Breast epithelium (tissue), 3 donors: ENCODE results near the gene IKZF5.
A peak's percentile ranks its signal among the peaks of the same experiment; 100 is the strongest.

Source experiments
- POLR2A ChIP-seq: fragments of 450-650 bp; IDR thresholded peaks from one replicate; pipeline ENCODE4 v1.6.1; 2016; ENCODE audit warnings: antibody characterized with exemption, mild to moderate bottlenecking, moderate library complexity
- POLR2AphosphoS5 ChIP-seq, 3 donors: sonication (generic); formaldehyde crosslinking; IDR thresholded peaks; one replicate each; pipeline ENCODE4 v1.6.1; 2017; ENCODE audit warnings: antibody characterized with exemption in 3 of 3

- TF ChIP-seq POLR2AphosphoS5 (IDR thresholded peaks at IDR 0.05), result peak; percentile 81 to 92 (median 85)
- TF ChIP-seq POLR2A, result no peak
Measured at GRCh38 chr10:122980209-122981065, 28.2 kb downstream of the IKZF5 start, which contains the start of gene PSTK.
